Neural cell (in vitro differentiated cells): Measurements from ENCODE around the gene KLHL28. TPM values are rescaled to one million over a fixed set of nuclear protein-coding genes. Genes with fewer than 3 reads are reported as not detected.

Experiments used
- H2AFZ ChIP-seq: fragments of 200-600, 300-800 bp; sonication (generic), shearing (Covaris generic); 2 replicates; pipeline ENCODE4 v1.6.0; 2014; ENCODE audit warnings: low read depth, mild to moderate bottlenecking, antibody characterized with exemption, low read length, moderate library complexity
- H3F3A ChIP-seq: fragments of 200-600 bp; shearing (Covaris generic); 2 replicates; pipeline ENCODE4 v1.6.1; 2016; ENCODE audit warnings: mild to moderate bottlenecking, moderate library complexity, mixed read lengths, antibody characterized with exemption, low read length; ENCODE audit not compliant: insufficient read depth, poor library complexity, severe bottlenecking
- H3K27ac ChIP-seq: fragments of 200-600, 300-800 bp; sonication (generic), shearing (Covaris generic); 2 replicates; pipeline ENCODE4 v1.5.1; 2014; ENCODE audit warnings: mild to moderate bottlenecking, low read length, moderate library complexity
- H3K27me3 ChIP-seq: fragments of 300-800, 200-600 bp; sonication (generic), shearing (Covaris generic); 2 replicates; pipeline ENCODE4 v1.6.0; 2014; ENCODE audit warnings: mild to moderate bottlenecking, low read depth, low read length, moderate library complexity; ENCODE audit not compliant: insufficient read depth
- H3K36me3 ChIP-seq: fragments of 300-800, 200-600 bp; sonication (generic), shearing (Covaris generic); 2 replicates; pipeline ENCODE4 v1.5.1; 2014; ENCODE audit warnings: mild to moderate bottlenecking, antibody characterized with exemption, low read length, moderate library complexity; ENCODE audit not compliant: insufficient read depth
- H3K4me2 ChIP-seq: fragments of 300-800, 200-600 bp; sonication (generic), shearing (Covaris generic); 2 replicates; pipeline ENCODE4 v1.6.0; 2014; ENCODE audit warnings: mild to moderate bottlenecking, low read length
- H3K4me3 ChIP-seq: fragments of 300-800, 200-600 bp; sonication (generic), shearing (Covaris generic); 2 replicates; pipeline ENCODE4 v1.5.1; 2014; ENCODE audit warnings: mild to moderate bottlenecking, low read length, moderate library complexity
- H3K79me2 ChIP-seq: fragments of 200-600 bp; shearing (Covaris generic); replicated peaks from 2 replicates; pipeline ENCODE4 v1.6.0; 2014; ENCODE audit warnings: mild to moderate bottlenecking, low read length, moderate library complexity; ENCODE audit not compliant: insufficient read depth
- H3K9ac ChIP-seq: fragments of 300-800, 200-600 bp; sonication (generic), shearing (Covaris generic); 2 replicates; pipeline ENCODE4 v1.6.1; 2016; ENCODE audit warnings: mild to moderate bottlenecking, low read length, mixed read lengths
- H3K9me2 ChIP-seq: fragments of 200-600 bp; shearing (Covaris generic); 2 replicates; pipeline ENCODE4 v1.6.1; 2016; ENCODE audit warnings: mild to moderate bottlenecking, low read length, mixed read lengths; ENCODE audit not compliant: insufficient read depth
- H3K9me3 ChIP-seq: fragments of 200-600, 300-800 bp; sonication (generic), shearing (Covaris generic); 2 replicates; pipeline ENCODE4 v1.6.1; 2016; ENCODE audit warnings: mild to moderate bottlenecking, mixed run types, low read length, moderate library complexity, mixed read lengths
- H4K20me1 ChIP-seq: fragments of 200-600 bp; shearing (Covaris generic); 2 replicates; pipeline ENCODE4 v1.6.1; 2016; ENCODE audit warnings: mild to moderate bottlenecking, mixed run types; ENCODE audit not compliant: insufficient read depth
- CTCF ChIP-seq: fragments of 450-650 bp; IDR thresholded peaks from 2 replicates; pipeline ENCODE4 v1.5.1; 2014; ENCODE audit warnings: antibody characterized with exemption, mild to moderate bottlenecking, moderate library complexity; ENCODE audit not compliant: poor library complexity, severe bottlenecking
- EP300 ChIP-seq: fragments of 450-650 bp; conservative IDR thresholded peaks from 2 replicates; pipeline ENCODE4 v1.6.1; 2014; ENCODE audit warnings: antibody characterized with exemption, mild to moderate bottlenecking, moderate library complexity; ENCODE audit not compliant: poor library complexity, severe bottlenecking
- EZH2 ChIP-seq: fragments of 200-600, 300-800 bp; shearing (Covaris generic), sonication (generic); IDR thresholded peaks from 2 replicates; pipeline ENCODE4 v1.6.1; 2014; ENCODE audit warnings: antibody characterized with exemption, low read length, borderline replicate concordance, mild to moderate bottlenecking; ENCODE audit not compliant: insufficient read depth, poor library complexity, severe bottlenecking
- MXI1 ChIP-seq: fragments of 450-650 bp; conservative IDR thresholded peaks from 2 replicates; pipeline ENCODE4 v1.6.1; 2014; ENCODE audit warnings: antibody characterized with exemption, mild to moderate bottlenecking; ENCODE audit not compliant: poor library complexity, severe bottlenecking
- POLR2AphosphoS5 ChIP-seq: IDR thresholded peaks from 2 replicates; pipeline ENCODE4 v1.6.1; 2012
- RAD21 ChIP-seq: fragments of 450-650 bp; conservative IDR thresholded peaks from 2 replicates; pipeline ENCODE4 v1.6.1; 2014; ENCODE audit warnings: antibody characterized with exemption, mild to moderate bottlenecking, moderate library complexity
- REST ChIP-seq: IDR thresholded peaks from 2 replicates; pipeline ENCODE4 v1.6.1; 2012; ENCODE audit warnings: borderline replicate concordance
- SMC3 ChIP-seq: fragments of 450-650 bp; conservative IDR thresholded peaks from 2 replicates; pipeline ENCODE4 v1.6.1; 2014; ENCODE audit warnings: antibody characterized with exemption, mild to moderate bottlenecking, moderate library complexity; ENCODE audit not compliant: poor library complexity
- TAF1 ChIP-seq: IDR thresholded peaks from 2 replicates; pipeline ENCODE4 v1.6.1; 2012; ENCODE audit warnings: low read depth
- polyA plus RNA-seq: library from polyadenylated mRNA; depleted of rRNA; stranded (reverse); fragments of >200 nt; gene quantifications from 2 replicates; pipeline ENCODE4 v1.2.3, GENCODE V29; 2014

The KLHL28 gene
- polyA plus RNA-seq, 1 donor from 2014 or later = 17.4 TPM

DNA sequence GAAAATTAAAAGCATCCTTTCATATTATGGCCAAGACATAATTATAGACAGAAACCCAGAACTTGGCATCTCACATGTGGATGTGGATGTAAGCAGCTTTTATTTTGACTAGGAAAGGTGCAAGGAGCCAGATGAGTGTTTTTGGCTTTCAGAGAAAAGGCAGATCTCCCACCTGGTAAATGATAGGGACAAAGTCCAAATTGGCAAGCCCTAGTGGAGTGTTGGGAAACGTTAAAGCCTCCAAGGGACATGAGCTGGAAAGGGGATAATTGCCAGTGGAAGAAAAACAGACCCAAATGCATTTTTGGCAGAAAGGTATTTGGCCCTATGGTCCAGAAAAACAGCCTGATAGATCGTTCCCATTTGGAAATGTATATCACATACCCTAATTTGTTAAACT is 60.1 kb downstream of the KLHL28 start:
- no peak overlapping the region for H3K27ac ChIP-seq
- no peaks in the 10 kb centered on the region for H3K36me3 ChIP-seq
- no peak overlapping the region for H2AFZ ChIP-seq
- H4K20me1 ChIP-seq = no peaks in the 10 kb centered on the region
- H3K79me2 ChIP-seq = no peaks in the 10 kb centered on the region
- H3K4me3 ChIP-seq = no peak overlapping the region
- no peaks in the 10 kb centered on the region for H3K27me3 ChIP-seq
- no peaks in the 10 kb centered on the region for H3F3A ChIP-seq
- H3K9me2 ChIP-seq = no peaks in the 10 kb centered on the region
- no peak overlapping the region for H3K9ac ChIP-seq
- no peaks in the 10 kb centered on the region for H3K9me3 ChIP-seq
- H3K4me2 ChIP-seq = no peak overlapping the region
- TF ChIP-seq CTCF (no peak), MXI1 (no peak), EZH2 (no peak), SMC3 (no peak), EP300 (no peak), TAF1 (no peak), RAD21 (no peak), POLR2AphosphoS5 (no peak), REST (no peak)

DNA sequence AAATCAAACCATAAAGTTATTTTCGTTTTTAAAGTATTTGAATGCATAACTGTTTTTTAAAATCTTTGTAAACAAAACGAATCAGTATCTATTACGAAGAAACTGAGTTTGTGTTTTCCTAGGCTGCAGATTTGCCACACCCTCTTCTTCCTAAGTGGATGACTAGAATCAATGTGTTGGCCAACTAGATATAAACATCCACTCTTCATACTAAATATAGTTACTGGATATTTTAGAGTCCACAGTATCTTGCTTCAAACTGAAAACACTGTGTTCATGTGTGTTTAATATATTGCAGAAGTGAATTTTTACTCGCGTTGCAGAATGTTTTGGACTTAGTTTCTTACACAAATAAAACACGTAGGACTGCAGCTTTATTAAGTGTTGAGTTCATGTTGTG is 63.2 kb downstream of the KLHL28 start:
- H3K9ac ChIP-seq = no peak overlapping the region
- no peak overlapping the region for H3K27ac ChIP-seq
- H2AFZ ChIP-seq = no peak overlapping the region
- TF ChIP-seq EP300 = no peak
- TF ChIP-seq MXI1 = no peak
- no peak for TF ChIP-seq CTCF
- no peak for TF ChIP-seq EZH2
- TF ChIP-seq TAF1 = no peak
- no peak for TF ChIP-seq SMC3
- TF ChIP-seq POLR2AphosphoS5 = no peak
- H3K4me3 ChIP-seq = peak overlapping the region; percentile 84
- H3K9me2 ChIP-seq = no peaks in the 10 kb centered on the region
- no peaks in the 10 kb centered on the region for H3K36me3 ChIP-seq
- H3F3A ChIP-seq = no peaks in the 10 kb centered on the region
- H3K4me2 ChIP-seq = no peak overlapping the region
- H3K79me2 ChIP-seq = no peaks in the 10 kb centered on the region
- H4K20me1 ChIP-seq = no peaks in the 10 kb centered on the region
- H3K27me3 ChIP-seq = no peaks in the 10 kb centered on the region
- no peaks in the 10 kb centered on the region for H3K9me3 ChIP-seq
